IPS DF 4.7 (cell line): ENCODE measurements around the gene CCDC159.

ENCODE experiments used
- DNase-seq: peaks from one replicate; pipeline ENCODE4 v3.0.0-alpha.2; 2013; ENCODE audit warnings: low spot score; ENCODE audit errors: extremely low read depth

The CCDC159 gene

DNA sequence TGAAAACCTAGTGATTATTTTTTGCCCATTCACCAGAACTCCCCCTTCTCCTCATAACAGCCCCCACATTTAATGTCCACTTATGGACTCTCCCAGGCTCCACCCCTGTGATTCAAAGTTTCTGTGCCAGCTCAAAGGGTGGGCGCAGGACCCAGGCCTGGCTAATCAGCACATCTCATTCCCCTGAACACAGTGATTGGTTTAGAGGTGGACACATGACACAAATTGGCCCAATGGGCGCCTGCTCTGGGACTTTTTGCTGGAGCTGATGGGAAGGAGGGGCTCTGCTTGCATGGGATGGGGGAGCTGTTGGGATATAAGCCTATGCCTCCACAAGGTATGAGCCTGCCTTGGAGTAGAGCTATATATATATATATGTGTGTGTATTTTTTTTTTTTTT, 44.0 kb downstream of the CCDC159 start:
- no peak for DNase-seq

DNA sequence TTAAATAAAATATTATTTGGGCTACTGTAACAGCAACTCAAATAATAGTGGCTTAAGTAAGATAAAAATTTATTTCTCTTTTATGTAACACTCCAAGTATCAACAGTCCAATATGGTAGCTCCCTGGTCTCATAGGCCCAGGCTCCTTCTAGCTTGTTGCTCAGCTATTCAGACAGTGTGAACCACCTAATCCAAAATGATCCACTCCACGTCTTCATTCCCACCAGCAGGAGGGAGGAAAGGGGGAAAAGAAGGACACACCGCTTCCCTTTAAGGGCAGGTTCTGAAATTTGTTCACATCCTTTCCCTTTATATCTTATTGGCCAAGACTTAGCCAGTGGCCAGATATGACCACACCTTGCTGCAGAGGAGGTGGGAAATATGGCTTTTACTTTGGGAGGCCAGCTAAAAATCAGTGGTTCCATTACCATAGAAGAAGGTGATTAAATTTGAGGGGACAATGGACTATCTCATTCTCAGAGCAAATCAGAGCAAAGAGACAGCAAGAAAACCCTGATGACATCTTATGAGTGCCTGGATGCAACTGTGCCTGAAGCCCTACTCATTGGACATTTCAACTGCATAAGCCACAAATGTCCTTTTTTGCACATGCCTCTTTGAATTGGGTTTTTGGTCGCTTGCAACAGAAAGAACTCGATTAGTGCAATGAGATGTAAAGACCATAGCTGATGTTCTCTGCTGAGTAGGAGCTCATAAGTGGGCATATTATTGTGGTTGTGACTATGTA, 44.8 kb downstream of the CCDC159 start:
- DNase-seq, result no peak

DNA sequence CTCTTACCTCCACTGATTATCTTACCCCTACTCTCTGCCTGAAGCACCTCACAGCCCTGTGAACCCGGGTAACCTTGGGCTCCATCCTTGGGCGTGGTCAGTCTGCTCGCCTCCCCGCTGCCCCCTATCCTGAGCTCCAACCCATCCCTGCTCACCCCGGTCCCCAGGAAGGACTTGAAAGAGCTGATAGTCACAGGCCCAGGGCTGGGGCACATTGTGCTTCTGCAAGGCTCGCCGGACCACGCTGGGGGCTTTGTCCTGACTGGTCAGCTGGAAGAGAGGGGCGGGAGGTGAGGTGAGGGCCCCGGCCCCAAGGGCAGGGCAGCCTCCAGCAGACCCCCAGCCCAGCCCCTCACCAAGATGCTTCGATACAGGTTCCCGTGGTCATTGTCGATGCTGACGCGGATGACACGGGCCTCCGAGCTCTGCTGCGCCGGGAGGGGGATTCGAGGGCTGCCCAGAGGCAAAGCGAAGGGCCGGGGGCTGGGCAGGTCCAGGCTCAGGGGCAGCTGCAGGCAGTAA, 50.8 kb downstream of the CCDC159 start:
- DNase-seq, result no peak

- no peak for DNase-seq
Measured at GRCh38 chr19:11399667-11400066, 53.3 kb downstream of the CCDC159 start.

- no peak for DNase-seq
Measured at GRCh38 chr19:11400798-11401197, 54.5 kb downstream of the CCDC159 start.

GRCh38 chr19:11401808-11402543, 55.7 kb downstream of the CCDC159 start:
- no peak for DNase-seq
